Tibial nerve (tissue), 4 donors: Measurements from ENCODE around the gene EGFR. TPM values are rescaled to one million over a fixed set of nuclear protein-coding genes. Genes with fewer than 3 reads are reported as not detected.
A peak's percentile ranks its signal among the peaks of the same experiment; 100 is the strongest.

ENCODE experiments used
- DNase-seq, 2 donors: peaks; one replicate each; pipeline ENCODE4 v3.0.0-alpha.2; 2019; ENCODE audit warnings: low spot score in 2 of 2
- H3K27ac ChIP-seq, 4 donors: fragments of 200-600 bp; sonication (generic) in 3 of 4; one replicate each; pipeline ENCODE4 v1.5.1; 2017 to 2019; ENCODE audit warnings: mild to moderate bottlenecking in 1 of 4
- H3K27me3 ChIP-seq, 2 donors: fragments of 200-600 bp; sonication (generic) in 1 of 2; one replicate each; pipeline versions ENCODE4 v1.5.1 to v1.6.0; 2017 to 2019
- H3K36me3 ChIP-seq, 3 donors: fragments of 200-600 bp; sonication (generic); one replicate each; pipeline ENCODE4 v1.5.1; 2018 to 2019
- H3K4me1 ChIP-seq, 4 donors: fragments of 200-600 bp; sonication (generic) in 3 of 4; one replicate each; pipeline ENCODE4 v1.5.1; 2017 to 2019
- H3K4me3 ChIP-seq, 4 donors: fragments of 200-600 bp; sonication (generic) in 3 of 4; one replicate each; pipeline ENCODE4 v1.5.1; 2017 to 2019; ENCODE audit warnings: mild to moderate bottlenecking in 1 of 4, moderate library complexity in 1 of 4
- H3K9me3 ChIP-seq, 4 donors: fragments of 200-600 bp; sonication (generic) in 3 of 4; one replicate each; pipeline ENCODE4 v1.5.1; 2017 to 2019
- EP300 ChIP-seq, 2 donors: sonication (generic); formaldehyde crosslinking; IDR thresholded peaks; one replicate each; pipeline ENCODE4 v1.6.1; 2017; ENCODE audit warnings: antibody characterized with exemption in 2 of 2, mild to moderate bottlenecking in 1 of 2
- POLR2A ChIP-seq, 2 donors: fragments of 450-650 bp; IDR thresholded peaks; one replicate each; pipeline ENCODE4 v1.6.1; 2017; ENCODE audit warnings: antibody characterized with exemption in 2 of 2, mild to moderate bottlenecking in 2 of 2, moderate library complexity in 2 of 2
- WGBS, 2 donors: methylation state at CpG; one replicate each; pipeline ENCODE4 v1.1.5; 2018; 5-methylcytosine and 5-hydroxymethylcytosine counted together
- total RNA-seq, 4 donors: library from RNA; depleted of rRNA; stranded (reverse); fragments of >200 nt; gene quantifications; one replicate each; pipeline ENCODE4 v1.1.0, GENCODE V29; 2016
- TF ChIP-seq, protein P1 (sequence below), 5 experiments: fragments of 200-600 bp in 3 of 5; fragments of 450-650 bp in 2 of 5; sonication (generic) in 3 of 5; IDR thresholded peaks; one replicate each; pipeline ENCODE4 v1.5.1; 2016 to 2019; ENCODE audit warnings: antibody characterized with exemption in 5 of 5, mild to moderate bottlenecking in 3 of 5, moderate library complexity in 2 of 5

Gene EGFR
- total RNA-seq, 4 donors from 2014 or later = 72.3 to 136 (median 127) TPM

DNA sequence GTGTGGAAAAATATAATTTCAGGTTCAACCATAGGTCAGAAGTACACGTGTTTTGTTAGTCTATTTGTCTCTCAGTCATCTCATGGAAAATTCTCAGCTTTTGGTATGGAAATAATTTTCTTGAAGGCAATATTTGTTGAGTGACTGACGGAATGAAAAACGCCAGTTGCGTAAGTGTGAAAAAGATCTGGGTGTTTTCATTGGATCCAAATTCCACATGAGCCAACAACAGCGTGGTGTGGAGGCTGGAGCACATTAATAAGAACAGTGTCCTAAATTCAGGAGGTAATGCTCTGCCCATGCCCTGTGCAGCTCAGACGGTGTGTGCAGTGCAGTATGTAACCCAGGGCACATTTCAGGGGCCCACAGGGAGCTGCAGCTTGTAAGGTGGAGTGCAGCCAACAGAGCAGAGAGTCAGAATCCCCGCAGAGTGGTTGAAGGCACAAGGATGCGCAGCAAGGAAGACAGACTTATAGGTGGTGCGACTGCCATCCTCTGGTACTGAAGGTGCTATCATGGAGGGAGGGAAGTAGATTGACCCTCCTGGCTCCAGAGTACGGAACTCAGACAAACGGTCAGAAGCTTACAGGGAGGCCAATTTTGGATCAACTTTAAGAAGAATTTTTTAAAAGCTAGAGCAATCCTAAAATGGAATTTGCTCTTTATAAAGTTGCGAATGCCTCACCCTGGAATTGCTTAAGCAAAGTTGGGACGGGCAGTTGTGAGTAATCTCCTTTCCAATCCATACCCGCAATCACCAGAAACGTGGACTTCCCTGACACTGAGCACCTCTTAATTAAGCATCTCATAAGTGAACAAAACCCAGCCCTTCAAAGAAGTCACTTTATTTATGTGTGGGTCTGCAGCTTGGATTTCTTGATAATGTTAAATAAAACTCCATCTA, 38.0 kb downstream of the EGFR start:
- peaks cover 0 to 84% (median 10%) of the 10 kb centered on the region in 4 donors for H3K4me1 ChIP-seq
- H3K9me3 ChIP-seq = no peaks in the 10 kb centered on the region
- no peaks in the 10 kb centered on the region for H3K27me3 ChIP-seq
- peak; percentile 39 to 73 for DNase-seq
- TF ChIP-seq, protein P1, sequence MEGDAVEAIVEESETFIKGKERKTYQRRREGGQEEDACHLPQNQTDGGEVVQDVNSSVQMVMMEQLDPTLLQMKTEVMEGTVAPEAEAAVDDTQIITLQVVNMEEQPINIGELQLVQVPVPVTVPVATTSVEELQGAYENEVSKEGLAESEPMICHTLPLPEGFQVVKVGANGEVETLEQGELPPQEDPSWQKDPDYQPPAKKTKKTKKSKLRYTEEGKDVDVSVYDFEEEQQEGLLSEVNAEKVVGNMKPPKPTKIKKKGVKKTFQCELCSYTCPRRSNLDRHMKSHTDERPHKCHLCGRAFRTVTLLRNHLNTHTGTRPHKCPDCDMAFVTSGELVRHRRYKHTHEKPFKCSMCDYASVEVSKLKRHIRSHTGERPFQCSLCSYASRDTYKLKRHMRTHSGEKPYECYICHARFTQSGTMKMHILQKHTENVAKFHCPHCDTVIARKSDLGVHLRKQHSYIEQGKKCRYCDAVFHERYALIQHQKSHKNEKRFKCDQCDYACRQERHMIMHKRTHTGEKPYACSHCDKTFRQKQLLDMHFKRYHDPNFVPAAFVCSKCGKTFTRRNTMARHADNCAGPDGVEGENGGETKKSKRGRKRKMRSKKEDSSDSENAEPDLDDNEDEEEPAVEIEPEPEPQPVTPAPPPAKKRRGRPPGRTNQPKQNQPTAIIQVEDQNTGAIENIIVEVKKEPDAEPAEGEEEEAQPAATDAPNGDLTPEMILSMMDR (IDR thresholded peaks at IDR 0.05) = peak in 1 of 5 experiments; percentile 11
- TF ChIP-seq POLR2A (IDR thresholded peaks at IDR 0.05) (peak in 1 of 2 donors; percentile 18), EP300 (IDR thresholded peaks at IDR 0.05) (peak; percentile 59 to 87)
- H3K36me3 ChIP-seq = no peaks in the 10 kb centered on the region
- H3K4me3 ChIP-seq = no peak overlapping the region
- 67 to 72% methylated on average over 15 of the region's 15 CpGs for WGBS, 2 donors
- peak overlapping the region in 3 of 4 donors; percentile 37 to 84 (median 81) for H3K27ac ChIP-seq

- WGBS, 2 donors = 92 to 94% methylated on average over 10 of the region's 10 CpGs
- Histone ChIP-seq H3K4me1 (peaks cover 0 to 85% (median 11%) of the 10 kb centered on the region in 4 donors), H3K9me3 (no peaks in the 10 kb centered on the region)
These were observed 39.5 kb downstream of the EGFR start for GRCh38 chr7:55058314-55058713.

GRCh38 chr7:55059021-55059420, 40.2 kb downstream of the EGFR start:
- Histone ChIP-seq H3K4me3 (no peak overlapping the region), H3K9me3 (no peaks in the 10 kb centered on the region), H3K27ac (peak overlapping the region in 2 of 4 donors; percentile 57 to 84), H3K4me1 (peaks cover 0 to 85% (median 11%) of the 10 kb centered on the region in 4 donors), H3K36me3 (no peaks in the 10 kb centered on the region), H3K27me3 (no peaks in the 10 kb centered on the region)
- 76 to 80% methylated on average over 2 of the region's 2 CpGs for WGBS, 2 donors
- TF ChIP-seq POLR2A (IDR thresholded peaks at IDR 0.05) (no peak), EP300 (IDR thresholded peaks at IDR 0.05) (no peak)
- TF ChIP-seq, protein P1 (IDR thresholded peaks at IDR 0.05) = no peak
- DNase-seq = no peak

More at GRCh38 chr7:55058314-55058713, 39.5 kb downstream of the EGFR start:
- Histone ChIP-seq H3K27ac (peak overlapping the region in 1 of 4 donors; percentile 84), H3K36me3 (no peaks in the 10 kb centered on the region), H3K27me3 (no peaks in the 10 kb centered on the region), H3K4me3 (no peak overlapping the region)
- TF ChIP-seq EP300 (IDR thresholded peaks at IDR 0.05) (no peak), POLR2A (IDR thresholded peaks at IDR 0.05) (no peak)
- TF ChIP-seq, protein P1 (IDR thresholded peaks at IDR 0.05) = no peak
- DNase-seq = no peak

- Histone ChIP-seq H3K36me3 (no peaks in the 10 kb centered on the region), H3K9me3 (no peaks in the 10 kb centered on the region), H3K27ac (peak overlapping the region in 2 of 4 donors; percentile 62 to 84), H3K27me3 (no peaks in the 10 kb centered on the region), H3K4me1 (peaks cover 0 to 84% (median 9%) of the 10 kb centered on the region in 4 donors), H3K4me3 (no peak overlapping the region)
- DNase-seq = no peak
- TF ChIP-seq EP300 (IDR thresholded peaks at IDR 0.05) (no peak), POLR2A (IDR thresholded peaks at IDR 0.05) (no peak)
- TF ChIP-seq, protein P1 (IDR thresholded peaks at IDR 0.05) = no peak
- WGBS, 2 donors = 64 to 71% methylated on average over 2 of the region's 2 CpGs
These were observed 41.3 kb downstream of the EGFR start for GRCh38 chr7:55060085-55060484.

DNA sequence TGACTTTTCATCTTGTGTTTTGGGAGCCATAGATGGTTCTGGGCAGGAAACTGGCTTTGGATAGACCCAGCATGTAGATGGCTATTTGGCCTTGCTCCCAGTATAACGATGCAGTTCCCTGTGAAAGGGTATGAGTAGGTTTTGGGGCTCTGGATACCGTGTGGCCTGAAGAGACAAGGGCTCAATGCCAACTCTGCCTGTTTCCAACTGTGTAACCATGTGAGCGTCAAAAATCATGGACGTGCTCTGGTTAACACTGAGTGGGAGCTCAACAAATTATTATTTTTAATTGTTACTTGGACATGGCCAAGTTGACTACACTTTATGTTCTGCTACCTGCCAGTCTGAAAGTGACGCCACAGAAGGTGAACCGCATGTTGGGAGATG, 41.8 kb downstream of the EGFR start:
- Histone ChIP-seq H3K27ac (peak overlapping the region in 3 of 4 donors; percentile 57 to 84 (median 62)), H3K4me3 (no peak overlapping the region), H3K4me1 (peaks cover 0 to 84% (median 14%) of the 10 kb centered on the region in 4 donors), H3K36me3 (no peaks in the 10 kb centered on the region), H3K27me3 (no peaks in the 10 kb centered on the region), H3K9me3 (no peaks in the 10 kb centered on the region)
- DNase-seq = no peak
- TF ChIP-seq, protein P1 (IDR thresholded peaks at IDR 0.05) = no peak
- TF ChIP-seq EP300 (IDR thresholded peaks at IDR 0.05) = no peak
- no peak for TF ChIP-seq POLR2A (IDR thresholded peaks at IDR 0.05)
- 58 to 64% methylated on average over 6 of the region's 6 CpGs for WGBS, 2 donors
